Suppressor macrophage (primary cell): ENCODE data around the gene SIRPA.

Source experiments
- DNase-seq, 4 experiments: peaks; one replicate each; pipeline ENCODE4 v3.0.0-alpha.2; 2020 to 2022

The SIRPA gene

GRCh38 chr20:1888796-1889463 lies 6.3 kb upstream of the SIRPA start:
- peak; percentile 51 to 76 (median 74) for DNase-seq

GRCh38 chr20:1890469-1891262 lies 4.5 kb upstream of the SIRPA start:
- DNase-seq: no peak

- DNase-seq: no peak
Observed at GRCh38 chr20:1891263-1892118, 3.7 kb upstream of the SIRPA start.

- no peak for DNase-seq
Observed at GRCh38 chr20:1892119-1892385, 3.2 kb upstream of the SIRPA start.

- peak; percentile 85 to 93 (median 89) for DNase-seq
Observed at GRCh38 chr20:1893721-1894470, 1.3 kb upstream of the SIRPA start.

- DNase-seq: peak in 1 of 4 experiments; percentile 66
Observed at GRCh38 chr20:1894471-1894950, 696 bp upstream of the SIRPA start.

GRCh38 chr20:1895674-1896483 lies 672 bp downstream of the SIRPA start:
- peak; percentile 34 to 67 (median 55) for DNase-seq

GRCh38 chr20:1896484-1897258 lies 1.5 kb downstream of the SIRPA start:
- DNase-seq: peak; percentile 40 to 77 (median 74)

- DNase-seq: peak; percentile 80 to 94 (median 84)
Observed at GRCh38 chr20:1897541-1897940, 2.3 kb downstream of the SIRPA start.

GRCh38 chr20:1897965-1898464 lies 2.8 kb downstream of the SIRPA start:
- peak; percentile 80 to 89 (median 85) for DNase-seq

- no peak for DNase-seq
Observed at GRCh38 chr20:1898482-1899240, 3.5 kb downstream of the SIRPA start.

GRCh38 chr20:1899241-1899525 lies 4.0 kb downstream of the SIRPA start:
- no peak for DNase-seq

- peak in 1 of 4 experiments; percentile 31 for DNase-seq
Observed at GRCh38 chr20:1900321-1900801, 5.2 kb downstream of the SIRPA start.

- DNase-seq: no peak
Observed at GRCh38 chr20:1901704-1902103, 6.5 kb downstream of the SIRPA start.

- no peak for DNase-seq
Observed at GRCh38 chr20:1902188-1902587, 7.0 kb downstream of the SIRPA start.

- DNase-seq: no peak
Observed at GRCh38 chr20:1904135-1904534, 8.9 kb downstream of the SIRPA start.

GRCh38 chr20:1905009-1905408 lies 9.8 kb downstream of the SIRPA start:
- DNase-seq: no peak

GRCh38 chr20:1905693-1906092 lies 10.5 kb downstream of the SIRPA start:
- DNase-seq: no peak

GRCh38 chr20:1906361-1907051 lies 11.3 kb downstream of the SIRPA start:
- no peak for DNase-seq
